Measurements from ENCODE around the gene ACOT11. TPM values are rescaled to one million over a fixed set of nuclear protein-coding genes. Genes with fewer than 3 reads are reported as not detected.

ACOT11 gene
- total and polyA plus RNA-seq, 2 of the 4 experiments (the other 2 are of a cell fraction) = 2.5 to 2.7 TPM

- H3K4me3 ChIP-seq (ENCODE audit: insufficient read depth, low read depth, low read length) = no peak overlapping the region
- H3K9me3 ChIP-seq (ENCODE audit: control insufficient read depth, insufficient read depth, low read length) = no peaks in the 10 kb centered on the region
- H2AFZ ChIP-seq (replicated peaks; ENCODE audit: low read length, poor library complexity) = no peak overlapping the region
- dilution Hi-C loops (cut with HindIII; ENCODE audit: low sequenced_read_pairs, unreplicated experiment) (no loop called here), in situ Hi-C loops (cut with MboI; ENCODE audit: low sequenced_read_pairs) (no loop called here), intact Hi-C loops (cut with micrococcal nuclease) (no loop called here)
- no peak overlapping the region for H2AK5ac ChIP-seq (ENCODE audit: low read depth, low read length)
- H2BK15ac ChIP-seq (ENCODE audit: low read depth, low read length) = no peak overlapping the region
- H3K56ac ChIP-seq (ENCODE audit: extremely low read depth, insufficient read depth, low read length) = no peak overlapping the region
- no peak overlapping the region for H2BK5ac ChIP-seq (ENCODE audit: low read depth, low read length, poor library complexity, severe bottlenecking)
- no peak overlapping the region for H3K18ac ChIP-seq (ENCODE audit: low read depth, low read length)
- no peak overlapping the region for H3K14ac ChIP-seq (replicated peaks; ENCODE audit: low read depth, low read length)
- BruUV-seq (replicated peaks) = no TSS peak
- peaks cover 5% of the 10 kb centered on the region; the same call in 1 of the 2 replicates for H3K9me1 ChIP-seq (ENCODE audit: insufficient read depth, low read length)
- H3K4me1 ChIP-seq (ENCODE audit: control insufficient read depth, insufficient read depth, low read length) = peaks cover 3% of the 10 kb centered on the region
- H4K91ac ChIP-seq (ENCODE audit: insufficient read depth, low read depth, low read length) = no peak overlapping the region
- 0 out of 4 replicates have a peak, but pooled peaks cover 0 to 3% of the 10 kb centered on the region in 2 experiments for H3K79me1 ChIP-seq (ENCODE audit: low read depth in 1 of 2, low read length in 2 of 2)
- no peak for TF ChIP-seq FOS (IDR thresholded peaks at IDR 0.05; ENCODE audit: low read depth, low read length)
- TF ChIP-seq POLR2A (IDR thresholded peaks at IDR 0.05; ENCODE audit: low read depth, low read length) = no peak
- TF ChIP-seq CHD1 (IDR thresholded peaks at IDR 0.05; ENCODE audit: low read depth, low read length) = no peak
- TF ChIP-seq BHLHE40 (IDR thresholded peaks at IDR 0.05; ENCODE audit: low read depth, low read length) = no peak
- TF ChIP-seq MAZ (IDR thresholded peaks at IDR 0.05; ENCODE audit: borderline replicate concordance, low read depth, low read length) = no peak
- no peak for TF ChIP-seq NFE2L2 (IDR thresholded peaks at IDR 0.05; ENCODE audit: low read depth, low read length)
- no peak for TF ChIP-seq CEBPB (IDR thresholded peaks at IDR 0.05; ENCODE audit: low read depth, low read length)
- TF ChIP-seq RFX5 (IDR thresholded peaks at IDR 0.05; ENCODE audit: low read depth, low read length) = no peak
- no peak for TF ChIP-seq USF2 (IDR thresholded peaks at IDR 0.05; ENCODE audit: low read depth, low read length)
- no peak for TF ChIP-seq ELK1 (IDR thresholded peaks at IDR 0.05; ENCODE audit: borderline replicate concordance, low read depth, low read length)
- TF ChIP-seq MXI1 (IDR thresholded peaks at IDR 0.05; ENCODE audit: borderline replicate concordance, low read depth, low read length) = no peak
- no peak for TF ChIP-seq SMC3 (IDR thresholded peaks at IDR 0.05; ENCODE audit: low read depth, low read length)
- no peak for TF ChIP-seq RAD21 (IDR thresholded peaks at IDR 0.05; ENCODE audit: low read length)
- no peak for TF ChIP-seq CTCF (conservative IDR thresholded peaks at IDR 0.05; ENCODE audit: low read depth, low read length)
- no peak for TF ChIP-seq MAFK (IDR thresholded peaks at IDR 0.05; ENCODE audit: low read depth, low read length)
- no peak for TF ChIP-seq RCOR1 (IDR thresholded peaks at IDR 0.05; ENCODE audit: insufficient replicate concordance, low read length)
- no peak overlapping the region for H3K9ac ChIP-seq (ENCODE audit: low read depth, low read length)
- no peak overlapping the region for H3K4ac ChIP-seq (ENCODE audit: low read depth, low read length)
- peaks cover 8% of the 10 kb centered on the region for H3K27me3 ChIP-seq (ENCODE audit: control insufficient read depth, insufficient read depth, low read length)
- WGBS, 2 experiments (ENCODE audit: extremely low coverage in 2 of 2, insufficient read length in 1 of 2) = 53% methylated on average over 3 of the region's 4 CpGs; no CpG with 5 or more reads in 1 of the 2 experiments
- no peak overlapping the region for H2AK9ac ChIP-seq (replicated peaks; ENCODE audit: low read depth, low read length, poor library complexity)
- H2BK120ac ChIP-seq (ENCODE audit: low read depth, low read length) = no peak overlapping the region
- no peak overlapping the region for H2BK20ac ChIP-seq (ENCODE audit: low read depth, low read length)
- no peak overlapping the region for H4K8ac ChIP-seq (ENCODE audit: low read depth in 2 of 2, low read length in 2 of 2)
- no peak for ATAC-seq (ENCODE audit: low read depth)
- ChIA-PET POLR2A (ENCODE audit: unreplicated experiment) (no interaction called here), CTCF (no interaction called here)
- H3K23ac ChIP-seq (ENCODE audit: low read depth, low read length) = no peak overlapping the region
- H3K36me3 ChIP-seq (ENCODE audit: control insufficient read depth, insufficient read depth, low read length) = no peaks in the 10 kb centered on the region
- no peak overlapping the region for H3K27ac ChIP-seq (ENCODE audit: insufficient read depth, low read length)
- H3K4me2 ChIP-seq (ENCODE audit: low read depth, low read length) = no peak overlapping the region
- no peak for DNase-seq
- no peak overlapping the region for H4K5ac ChIP-seq (ENCODE audit: low read depth, low read length)
- H4K20me1 ChIP-seq (ENCODE audit: insufficient read depth, low read length) = no peaks in the 10 kb centered on the region
Measured at GRCh38 chr1:54537611-54538010, 10.4 kb upstream of the ACOT11 start.
